NCI-H2107 treated with DMSO at 0.1 percent for 48 hours (cell line): ENCODE measurements around the gene EPB41L2.

Experiments
- DNase-seq: peaks from one replicate; lab custom pipeline; 2025; ENCODE audit not compliant: unreplicated experiment; lab: John Stamatoyannopoulos, UW

EPB41L2 gene

DNA sequence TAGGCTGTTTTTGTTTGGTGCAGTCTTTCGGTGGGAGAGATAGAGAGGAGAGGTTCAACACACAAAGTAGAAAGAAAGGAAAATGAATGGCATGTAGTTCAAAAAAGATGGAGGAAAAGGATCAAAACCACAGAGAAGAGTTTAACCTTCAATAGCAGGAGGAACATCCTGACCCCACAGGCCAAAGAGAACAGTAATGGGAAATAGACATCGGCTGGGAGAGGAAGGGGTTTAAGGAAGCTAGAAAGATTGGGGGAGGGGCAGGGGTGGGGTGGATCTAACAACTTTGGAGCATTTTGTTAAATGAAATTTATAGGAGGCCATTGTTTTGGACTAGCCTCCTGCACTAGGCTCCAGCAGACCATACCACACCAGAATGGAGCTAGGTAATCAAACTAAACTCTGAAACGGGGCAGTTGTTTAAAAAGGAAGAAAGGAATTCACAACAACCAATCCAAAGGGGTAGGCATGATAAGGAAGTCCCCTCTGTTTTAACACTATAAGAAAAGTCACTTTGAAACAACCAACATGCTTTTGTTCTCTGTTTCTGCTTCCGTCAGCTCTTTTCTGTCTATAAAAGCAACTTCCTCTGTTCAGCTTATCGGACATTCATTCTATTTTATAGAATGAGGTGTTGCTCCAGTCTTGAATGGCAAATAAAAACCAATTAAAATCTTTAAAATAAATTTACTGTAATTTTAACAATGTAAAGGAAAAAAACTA lies 82.6 kb downstream of the EPB41L2 start:
- no peak for DNase-seq

DNA sequence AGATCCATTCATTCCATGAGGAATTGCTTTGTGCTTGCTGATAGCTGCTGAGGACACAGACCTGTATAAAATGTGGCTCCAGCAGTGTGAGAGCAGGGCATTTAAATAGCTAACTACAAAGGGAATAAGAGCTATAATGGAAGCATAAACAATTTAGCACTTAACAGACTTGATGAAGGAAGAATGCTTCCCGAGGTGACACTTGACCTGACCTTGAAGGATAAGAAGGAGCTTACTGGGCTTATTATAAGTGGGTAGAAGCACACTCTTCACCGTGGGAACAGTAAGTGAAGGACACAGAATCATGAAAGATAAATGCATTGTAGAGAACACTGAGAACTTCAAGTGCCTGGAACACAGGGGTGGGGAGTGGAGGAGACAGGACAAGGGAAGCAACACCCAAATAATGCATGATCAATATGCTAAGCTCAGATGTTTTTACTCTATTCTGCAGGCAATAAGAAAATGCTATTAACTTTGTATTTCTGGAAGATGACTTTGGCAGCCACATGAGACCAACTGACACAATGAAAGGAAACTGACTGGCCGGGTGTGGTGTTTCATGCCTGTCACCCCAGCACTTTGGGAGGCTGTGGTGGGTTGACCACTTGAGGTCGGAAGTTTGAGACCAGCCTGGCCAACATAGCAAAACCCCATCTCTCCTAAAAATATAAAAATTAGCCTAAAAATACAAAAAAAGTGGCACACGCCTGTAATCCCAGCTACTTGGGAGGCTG lies 84.2 kb downstream of the EPB41L2 start:
- no peak for DNase-seq

DNA sequence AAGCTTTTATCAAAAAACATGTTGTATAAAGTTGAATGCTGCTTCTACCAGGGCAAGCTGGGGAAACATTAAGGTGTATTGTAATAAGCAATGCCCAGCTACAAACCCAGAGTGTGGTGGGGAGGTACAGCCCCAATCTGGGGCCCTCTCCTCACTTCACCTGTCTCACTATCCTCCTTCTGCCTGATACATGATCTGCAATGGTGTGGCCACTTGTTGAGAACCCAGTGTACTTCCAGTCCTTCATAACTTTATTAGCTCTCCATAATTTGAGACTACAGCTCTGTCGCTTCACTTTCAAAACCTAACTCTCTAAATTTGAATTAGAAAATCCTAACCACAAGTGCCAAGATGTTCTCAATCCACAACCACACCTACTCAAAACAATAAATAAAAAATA lies 84.9 kb downstream of the EPB41L2 start:
- no peak for DNase-seq

GRCh38 chr6:130975325-130975724 lies 87.7 kb downstream of the EPB41L2 start:
- DNase-seq, result no peak

GRCh38 chr6:130973521-130974277 lies 89.3 kb downstream of the EPB41L2 start:
- no peak for DNase-seq

- no peak for DNase-seq
Observed at GRCh38 chr6:130971504-130971903, 91.5 kb downstream of the EPB41L2 start.

DNA sequence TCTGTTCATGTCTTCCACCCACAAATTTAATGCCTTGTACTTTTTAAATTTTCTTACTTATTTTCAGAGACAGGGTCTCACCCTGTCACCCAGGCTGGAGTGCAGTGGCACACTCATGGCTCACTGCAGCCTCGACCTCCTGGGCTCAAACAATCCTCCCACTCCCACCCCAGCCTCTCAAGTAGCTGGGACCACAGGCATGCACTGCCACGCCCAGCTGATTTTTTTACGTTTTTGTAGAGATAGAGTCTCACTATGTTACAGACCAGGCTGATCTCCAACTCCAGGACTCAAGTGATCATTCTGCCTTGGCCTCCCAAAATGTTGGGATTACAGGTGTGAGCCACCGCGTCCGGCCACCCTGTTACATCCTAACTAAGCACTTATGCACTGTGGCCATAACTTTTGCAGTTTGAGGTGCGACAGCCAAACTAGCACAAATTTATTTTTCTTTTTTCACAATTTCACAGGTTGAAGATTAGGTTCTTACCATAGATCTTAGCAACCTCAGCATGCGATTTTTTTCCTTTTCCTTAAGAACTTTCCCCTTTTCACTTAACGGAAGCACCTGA lies 92.1 kb downstream of the EPB41L2 start:
- DNase-seq, result no peak

DNA sequence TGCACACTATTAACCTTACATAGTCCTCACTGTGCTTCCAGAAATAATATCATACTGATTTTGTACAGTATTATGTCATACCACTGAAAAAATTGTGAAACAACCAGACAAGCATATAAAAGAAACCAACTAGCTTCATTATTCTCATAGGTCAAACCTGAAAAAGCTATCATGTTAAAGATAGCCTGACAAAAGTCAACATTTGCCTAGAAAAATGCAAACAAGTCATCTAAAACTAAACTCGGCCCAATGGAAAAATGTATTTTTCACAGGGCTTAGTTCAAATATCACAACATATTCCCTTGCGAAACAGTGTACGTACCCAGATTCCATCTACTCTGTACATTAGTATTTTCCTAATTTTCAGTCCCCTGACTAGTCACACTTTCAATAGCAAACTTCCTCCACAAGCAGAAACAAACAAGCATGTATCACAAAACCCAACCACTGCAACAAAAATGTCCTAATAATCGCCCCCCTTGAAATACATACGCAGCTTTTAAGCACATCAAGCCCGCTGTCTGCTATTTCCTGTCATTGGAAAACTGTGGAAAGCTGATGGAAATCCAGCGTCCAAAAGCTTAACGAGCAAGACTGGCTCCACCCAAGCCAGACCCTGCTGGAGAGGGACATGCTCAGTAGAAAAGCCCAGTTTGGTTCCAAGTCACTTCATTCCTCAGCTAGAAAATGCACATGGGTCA lies 93.1 kb downstream of the EPB41L2 start:
- no peak for DNase-seq

- no peak for DNase-seq
Observed at GRCh38 chr6:130969166-130969565, 93.9 kb downstream of the EPB41L2 start.

DNA sequence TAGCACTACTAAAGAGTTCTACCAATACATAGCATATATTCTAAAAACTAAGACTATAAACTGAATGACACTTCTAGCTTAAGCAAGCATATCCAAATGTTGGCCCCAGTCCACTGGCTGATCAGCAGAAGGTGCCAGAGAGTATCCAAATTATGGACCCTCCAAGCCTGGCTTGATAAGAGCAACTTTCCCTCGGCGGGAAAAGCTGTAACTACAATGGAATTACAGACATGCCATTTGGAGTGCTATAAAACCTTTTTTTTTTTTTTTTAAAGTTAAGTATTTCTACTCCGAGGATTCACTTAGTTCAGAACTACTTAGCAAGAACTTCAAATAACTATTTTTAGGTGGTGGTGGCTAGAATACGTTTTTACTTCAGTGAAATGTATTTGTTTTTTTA lies 94.6 kb downstream of the EPB41L2 start:
- DNase-seq, result no peak

GRCh38 chr6:130967502-130968445 lies 95.3 kb downstream of the EPB41L2 start:
- DNase-seq, result no peak

- DNase-seq, result no peak
Observed at GRCh38 chr6:130966344-130966980, 96.6 kb downstream of the EPB41L2 start.

DNA sequence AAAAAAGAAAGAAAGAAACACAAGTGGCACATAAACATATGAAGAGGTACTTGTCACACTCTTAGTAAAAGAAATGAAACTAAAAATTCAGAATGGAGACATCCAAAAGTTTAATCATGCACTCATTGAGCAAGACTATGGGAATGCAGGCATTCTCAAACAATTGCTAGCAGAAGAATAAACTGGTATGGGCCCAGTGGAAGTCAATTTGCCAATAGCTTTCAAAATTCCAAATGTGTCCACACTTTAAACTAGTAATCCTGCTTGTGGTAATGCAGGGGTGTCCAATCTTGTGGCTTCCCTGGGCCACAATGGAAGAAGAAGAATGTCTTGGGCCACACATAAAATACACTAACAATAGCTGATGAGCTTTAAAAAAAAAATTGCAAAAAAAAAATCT lies 97.4 kb downstream of the EPB41L2 start:
- DNase-seq, result no peak

- no peak for DNase-seq
Observed at GRCh38 chr6:130964808-130965604, 98.0 kb downstream of the EPB41L2 start.

DNA sequence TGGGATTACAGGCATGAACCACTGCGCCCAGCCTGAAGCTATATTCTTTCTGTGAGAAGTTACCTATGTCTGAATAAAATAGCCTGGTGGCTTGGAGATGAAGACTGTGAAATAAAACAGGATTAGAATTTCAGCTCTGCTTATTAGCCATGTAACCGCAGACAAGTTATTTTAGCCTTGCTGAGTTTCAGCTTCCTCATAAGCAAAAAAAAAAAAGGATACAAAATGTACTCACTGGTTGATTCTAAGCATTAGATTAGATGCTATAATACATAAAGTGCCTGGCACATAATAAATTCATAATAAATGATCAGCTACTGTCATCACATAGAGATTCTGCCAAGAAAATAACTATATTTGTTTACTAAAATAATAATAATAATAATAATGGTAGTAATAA lies 98.8 kb downstream of the EPB41L2 start:
- DNase-seq, result no peak

GRCh38 chr6:130962966-130963365 lies 100.1 kb downstream of the EPB41L2 start:
- no peak for DNase-seq

GRCh38 chr6:130961148-130961547 lies 101.9 kb downstream of the EPB41L2 start:
- DNase-seq, result no peak

DNA sequence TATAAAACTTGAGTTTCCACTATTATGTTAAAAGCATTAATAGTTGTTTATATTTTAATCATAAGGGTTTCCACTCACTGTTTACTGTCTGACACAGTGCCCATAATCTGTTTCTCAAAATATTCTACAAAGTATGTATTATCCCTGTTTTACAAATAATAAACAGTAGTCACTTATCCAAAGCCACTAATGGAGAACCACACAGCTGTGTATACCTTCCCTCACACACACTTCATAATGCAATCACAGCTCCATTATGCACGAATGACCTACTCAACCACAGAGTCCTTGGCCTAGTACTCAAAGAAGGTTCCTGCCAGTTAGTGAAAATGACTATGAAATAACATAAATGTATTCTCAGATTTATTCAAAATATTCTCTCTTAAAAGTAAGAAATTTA lies 103.1 kb downstream of the EPB41L2 start:
- DNase-seq, result no peak

- no peak for DNase-seq
Observed at GRCh38 chr6:130958468-130958867, 104.6 kb downstream of the EPB41L2 start.
